Endothelial cell of umbilical vein (primary cell): ENCODE data around the gene COL5A1. TPM values are rescaled to one million over a fixed set of nuclear protein-coding genes. Genes with fewer than 3 reads are reported as not detected.

ENCODE experiments used
- BruUV-seq: library from RNA; stranded (reverse); fragments of 400-500 nt; replicated peaks from 2 replicates; lab custom pipeline; 2021; lab: Mats Ljungman, UMichigan
- CTCF ChIA-PET: fragments of 300-600, 350-600 bp; sonication (Branson Sonifier 250); formaldehyde crosslinking; loops from one replicate; lab custom pipeline; 2021; ENCODE audit warnings: antibody characterized with exemption, inconsistent platforms; lab: Charles Lee
- POLR2A ChIA-PET: fragments of 300-600, 350-600 bp; sonication (Branson Sonifier 250); formaldehyde crosslinking; loops from one replicate; lab custom pipeline; 2021; ENCODE audit warnings: antibody characterized with exemption, inconsistent platforms; lab: Charles Lee
- DNase-seq: peaks from one replicate; pipeline ENCODE4 v3.0.0-alpha.2; 2011; ENCODE audit warnings: low read depth, low spot score
- FAIRE-seq: peaks from 2 replicates; lab custom pipeline; 2011; peaks lifted over from hg19 to GRCh38; lab: Jason Lieb, UNC
- H2AFZ ChIP-seq: 2 replicates; pipeline ENCODE4 v1.6.0; 2012; ENCODE audit warnings: low read depth, low read length, control low read depth, inconsistent platforms
- H3K27ac ChIP-seq: 2 replicates; pipeline ENCODE4 v1.5.1; 2011; ENCODE audit warnings: low read depth, mild to moderate bottlenecking, control low read depth, low read length, moderate library complexity; ENCODE audit not compliant: insufficient read depth
- H3K27me3 ChIP-seq, 2 experiments: 2 replicates each; pipeline versions ENCODE4 v1.6.0 to v1.6.1; 2011; ENCODE audit warnings: low read length in 2 of 2, mixed read lengths in 1 of 2; ENCODE audit not compliant: control insufficient read depth in 2 of 2, insufficient read depth in 2 of 2
- H3K36me3 ChIP-seq, 2 experiments: 2 replicates in 1 of 2; 3 replicates in 1 of 2; pipeline ENCODE4 v1.5.1; 2011; ENCODE audit warnings: low read length in 2 of 2, mild to moderate bottlenecking in 1 of 2, moderate library complexity in 1 of 2; ENCODE audit not compliant: control insufficient read depth in 2 of 2, insufficient read depth in 2 of 2; ENCODE audit errors: extremely low read depth in 1 of 2
- H3K4me1 ChIP-seq: 3 replicates; pipeline ENCODE4 v1.5.1; 2011; ENCODE audit warnings: mild to moderate bottlenecking, low read length; ENCODE audit not compliant: control insufficient read depth, insufficient read depth; ENCODE audit errors: extremely low read depth
- H3K4me2 ChIP-seq: 2 replicates; pipeline ENCODE4 v1.6.1; 2011; ENCODE audit warnings: low read length, control low read depth, mixed read lengths; ENCODE audit not compliant: insufficient read depth
- H3K4me3 ChIP-seq, 3 experiments: fragments of 200-600 bp in 1 of 3; sonication (generic), shearing (Covaris generic) in 1 of 3; replicated peaks in 1 of 3; 2 replicates each; pipeline ENCODE4 v1.5.1; 2011 to 2016; ENCODE audit warnings: control low read depth in 3 of 3, low read length in 3 of 3, mild to moderate bottlenecking in 2 of 3, inconsistent platforms in 1 of 3, low read depth in 1 of 3, moderate library complexity in 1 of 3; ENCODE audit not compliant: insufficient read depth in 1 of 3
- H3K79me2 ChIP-seq: 2 replicates; pipeline ENCODE4 v1.6.0; 2012; ENCODE audit warnings: low read length, inconsistent platforms; ENCODE audit not compliant: control insufficient read depth, insufficient read depth
- H3K9ac ChIP-seq: replicated peaks from 2 replicates; pipeline ENCODE3; 2011; ENCODE audit warnings: low read length, control low read depth; ENCODE audit not compliant: insufficient read depth; ENCODE audit errors: extremely low read depth
- H3K9me1 ChIP-seq: replicated peaks from 3 replicates; pipeline ENCODE4 v1.6.0; 2011; ENCODE audit warnings: mild to moderate bottlenecking, low read length; ENCODE audit not compliant: control insufficient read depth, insufficient read depth; ENCODE audit errors: extremely low read depth
- H3K9me3 ChIP-seq: replicated peaks from 2 replicates; pipeline ENCODE4 v1.5.1; 2012; ENCODE audit warnings: low read length, inconsistent platforms; ENCODE audit not compliant: control insufficient read depth, insufficient read depth
- H4K20me1 ChIP-seq: replicated peaks from 2 replicates; pipeline ENCODE3; 2011; ENCODE audit warnings: mild to moderate bottlenecking, low read length; ENCODE audit not compliant: control insufficient read depth, insufficient read depth; ENCODE audit errors: extremely low read depth
- EZH2 ChIP-seq: IDR thresholded peaks from 2 replicates; pipeline ENCODE4 v1.6.1; 2012; ENCODE audit warnings: borderline replicate concordance, low read depth, mild to moderate bottlenecking, moderate library complexity, low read length, inconsistent platforms; ENCODE audit not compliant: severe bottlenecking
- FOS ChIP-seq: IDR thresholded peaks from 2 replicates; pipeline ENCODE4 v1.6.1; 2011; ENCODE audit warnings: mild to moderate bottlenecking, low read length, moderate library complexity, borderline replicate concordance; ENCODE audit not compliant: insufficient read depth
- GATA2 ChIP-seq: IDR thresholded peaks from 2 replicates; pipeline ENCODE4 v1.7.0; 2011; ENCODE audit warnings: low read depth, mild to moderate bottlenecking, moderate library complexity, mixed read lengths, low read length; ENCODE audit not compliant: insufficient read length, insufficient read depth
- JUN ChIP-seq: IDR thresholded peaks from 2 replicates; pipeline ENCODE4 v1.6.1; 2011; ENCODE audit warnings: borderline replicate concordance, low read depth; ENCODE audit not compliant: insufficient read length, insufficient read depth
- MAX ChIP-seq: IDR thresholded peaks from 2 replicates; pipeline ENCODE4 v1.6.1; 2011; ENCODE audit not compliant: insufficient read depth, insufficient read length
- MYC ChIP-seq: IDR thresholded peaks from one replicate; pipeline ENCODE4 v1.6.1; 2011; ENCODE audit warnings: mild to moderate bottlenecking, low read depth, low read length
- POLR2A ChIP-seq: IDR thresholded peaks from 2 replicates; pipeline ENCODE4 v1.6.1; 2012; ENCODE audit warnings: low read depth, mild to moderate bottlenecking, control low read depth, low read length
- POLR2AphosphoS5 ChIP-seq: IDR thresholded peaks from 2 replicates; pipeline ENCODE4 v1.6.1; 2012; ENCODE audit warnings: low read depth, mild to moderate bottlenecking, control low read depth, low read length, moderate library complexity; ENCODE audit not compliant: insufficient read depth
- dilution Hi-C: fragments of 300-500 bp; cut with MboI; formaldehyde crosslinking; loops from one replicate; pipeline ENCODE4 v1.15.0; 2019; ENCODE audit warnings: low sequenced_read_pairs; ENCODE audit not compliant: extremely low pct_ligation_motif_present
- intact Hi-C: fragments of 100-400 bp; cut with micrococcal nuclease; formaldehyde crosslinking; loops from one replicate; pipeline ENCODE4 v1.10.0; 2022
- polyA plus RNA-seq, 4 experiments: library from polyadenylated mRNA; depleted of rRNA in 3 of 4; stranded (reverse) in 3 of 4; unstranded in 1 of 4; fragments of >200 nt; gene quantifications; 2 replicates each; pipeline versions ENCODE4 v1.2.1 to v1.2.3, GENCODE V29; 2011 to 2012; ENCODE audit warnings: missing spikeins in 1 of 4
- total RNA-seq: library from RNA; stranded (reverse); gene quantifications from 2 replicates; pipeline ENCODE4 v1.2.3, GENCODE V29; 2021
- TF ChIP-seq, protein P1 (sequence below), 2 donors: IDR thresholded peaks; 1 replicate in 1 of 2; 2 replicates in 1 of 2; pipeline ENCODE4 v1.5.1; 2011; ENCODE audit warnings: low read length in 2 of 2, mild to moderate bottlenecking in 2 of 2, moderate library complexity in 2 of 2, control low read depth in 1 of 2, inconsistent platforms in 1 of 2, low read depth in 1 of 2; ENCODE audit not compliant: insufficient read depth in 1 of 2; ENCODE audit errors: extremely low read depth in 1 of 2

The COL5A1 gene
- total and polyA plus RNA-seq, 2 donors (not counting 3 experiments of a cell fraction or from before 2014, with no cell fraction given) = 97.4 to 175 TPM

DNA sequence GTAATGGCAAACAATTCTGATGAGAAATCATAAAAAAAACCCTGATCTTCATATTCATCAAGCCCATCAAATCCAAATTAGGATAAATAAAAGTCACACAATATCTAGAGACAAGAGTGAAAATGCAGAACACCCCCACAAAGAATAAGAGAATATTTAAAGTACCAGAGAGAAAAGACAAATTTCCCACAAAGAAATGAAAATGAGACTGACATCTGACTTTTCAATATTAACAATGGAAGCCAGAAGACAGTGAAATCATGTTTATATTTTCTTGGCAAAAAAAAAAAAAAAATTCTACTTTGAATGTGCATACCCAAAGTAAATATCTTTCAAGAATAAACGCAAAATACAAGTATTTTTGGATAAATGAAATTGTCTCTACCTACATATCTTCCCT lies 28.9 kb upstream of the COL5A1 start:
- no peak for FAIRE-seq

More for the DNA sequence above, 28.9 kb upstream of the COL5A1 start:
- dilution Hi-C loops = no loop called here
- no peak for TF ChIP-seq MYC
- TF ChIP-seq JUN = no peak
- TF ChIP-seq, protein P1, sequence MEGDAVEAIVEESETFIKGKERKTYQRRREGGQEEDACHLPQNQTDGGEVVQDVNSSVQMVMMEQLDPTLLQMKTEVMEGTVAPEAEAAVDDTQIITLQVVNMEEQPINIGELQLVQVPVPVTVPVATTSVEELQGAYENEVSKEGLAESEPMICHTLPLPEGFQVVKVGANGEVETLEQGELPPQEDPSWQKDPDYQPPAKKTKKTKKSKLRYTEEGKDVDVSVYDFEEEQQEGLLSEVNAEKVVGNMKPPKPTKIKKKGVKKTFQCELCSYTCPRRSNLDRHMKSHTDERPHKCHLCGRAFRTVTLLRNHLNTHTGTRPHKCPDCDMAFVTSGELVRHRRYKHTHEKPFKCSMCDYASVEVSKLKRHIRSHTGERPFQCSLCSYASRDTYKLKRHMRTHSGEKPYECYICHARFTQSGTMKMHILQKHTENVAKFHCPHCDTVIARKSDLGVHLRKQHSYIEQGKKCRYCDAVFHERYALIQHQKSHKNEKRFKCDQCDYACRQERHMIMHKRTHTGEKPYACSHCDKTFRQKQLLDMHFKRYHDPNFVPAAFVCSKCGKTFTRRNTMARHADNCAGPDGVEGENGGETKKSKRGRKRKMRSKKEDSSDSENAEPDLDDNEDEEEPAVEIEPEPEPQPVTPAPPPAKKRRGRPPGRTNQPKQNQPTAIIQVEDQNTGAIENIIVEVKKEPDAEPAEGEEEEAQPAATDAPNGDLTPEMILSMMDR (IDR thresholded peaks at IDR 0.05; ENCODE audit: extremely low read depth in 1 of 2, insufficient read depth in 1 of 2, low read depth in 1 of 2, low read length in 2 of 2) = no peak
- TF ChIP-seq MAX = no peak
- TF ChIP-seq FOS = no peak
- TF ChIP-seq POLR2A = no peak
- TF ChIP-seq POLR2AphosphoS5 = no peak
- TF ChIP-seq EZH2 = no peak
- TF ChIP-seq GATA2 = no peak
- no peaks in the 10 kb centered on the region for H3K4me1 ChIP-seq
- H3K4me2 ChIP-seq = no peak overlapping the region
- H3K9me3 ChIP-seq = peaks cover 3% of the 10 kb centered on the region
- H3K79me2 ChIP-seq = no peaks in the 10 kb centered on the region
- H3K27me3 ChIP-seq = peaks cover 1 to 9% of the 10 kb centered on the region in 2 experiments
- ChIA-PET POLR2A (no interaction called here), CTCF (interaction anchor here (1.2 kb wide), 1 partner anchor 163 kb away, joined by 3 read pairs; no protein-coding TSS in a partner anchor)
- H3K27ac ChIP-seq = no peak overlapping the region
- H2AFZ ChIP-seq = no peak overlapping the region
- no peaks in the 10 kb centered on the region for H3K36me3 ChIP-seq
- no peaks in the 10 kb centered on the region for H3K9me1 ChIP-seq
- no peaks in the 10 kb centered on the region for H4K20me1 ChIP-seq
- no peak for DNase-seq
- no peak overlapping the region for H3K4me3 ChIP-seq
- intact Hi-C loops = no loop called here
- H3K9ac ChIP-seq = no peak overlapping the region
- no TSS peak for BruUV-seq
